HG03196 (cell line): Measurements from ENCODE around the gene SCAMP3.
A peak's percentile ranks its signal among the peaks of the same experiment; 100 is the strongest.
"Not testable (repeated sequence)": the region's sequence is repeated elsewhere in the genome, so short reads cannot be mapped to it uniquely, and the experiment has no call there.

ENCODE experiments used
- ATAC-seq: cut with Tn5 transposase; IDR thresholded peaks from one replicate; pipeline ENCODE4 v1.9.1; 2021; ENCODE audit not compliant: unreplicated experiment

SCAMP3 gene

DNA sequence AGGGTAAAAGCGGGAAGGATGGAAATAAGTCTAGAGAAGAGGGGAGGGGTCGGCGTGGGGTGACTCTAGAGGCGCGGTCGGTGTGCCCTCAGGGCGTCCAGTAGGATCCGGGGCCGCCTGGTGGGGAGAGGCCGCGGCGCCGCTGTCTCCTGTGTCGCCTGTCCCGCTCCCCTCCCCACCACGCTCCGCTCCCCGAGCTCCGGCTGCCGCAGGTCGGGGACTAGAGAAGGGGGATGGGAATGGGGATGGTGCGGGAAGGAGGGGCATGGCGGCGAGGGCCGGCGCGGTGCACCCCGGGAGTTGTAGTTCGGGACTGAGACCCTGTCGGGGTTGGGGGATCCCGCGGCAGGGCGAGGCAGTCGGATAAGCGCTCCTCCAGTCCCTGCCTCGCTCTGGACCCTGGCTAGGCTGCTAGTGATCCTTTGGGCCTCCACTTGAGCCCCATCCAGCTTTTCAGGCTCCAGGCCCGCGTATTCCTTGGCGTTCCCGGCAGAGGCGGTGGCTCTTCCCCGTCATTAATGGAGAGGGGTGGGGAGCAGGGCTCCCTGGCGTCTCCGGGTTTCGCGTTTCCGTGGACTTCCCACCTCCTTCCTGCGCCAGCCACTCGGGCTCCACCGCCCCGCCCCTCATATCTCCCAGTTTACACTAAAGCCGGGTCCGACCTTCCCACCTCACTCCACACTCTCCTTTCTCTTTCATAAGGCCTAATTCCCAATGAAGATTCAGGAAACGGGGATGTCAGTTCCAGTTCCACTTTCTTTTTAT lies 6.7 kb downstream of the SCAMP3 start, which contains the start of gene ENTREP3:
TSS of gene ENTREP3 (minus strand) at position 241 of the 765 bp plus-strand sequence. CDS start 606 bp downstream, outside the sequence.
- ATAC-seq = peak; percentile 46

- no peak for ATAC-seq
Observed at GRCh38 chr1:155254714-155255242, 7.4 kb downstream of the SCAMP3 start.

DNA sequence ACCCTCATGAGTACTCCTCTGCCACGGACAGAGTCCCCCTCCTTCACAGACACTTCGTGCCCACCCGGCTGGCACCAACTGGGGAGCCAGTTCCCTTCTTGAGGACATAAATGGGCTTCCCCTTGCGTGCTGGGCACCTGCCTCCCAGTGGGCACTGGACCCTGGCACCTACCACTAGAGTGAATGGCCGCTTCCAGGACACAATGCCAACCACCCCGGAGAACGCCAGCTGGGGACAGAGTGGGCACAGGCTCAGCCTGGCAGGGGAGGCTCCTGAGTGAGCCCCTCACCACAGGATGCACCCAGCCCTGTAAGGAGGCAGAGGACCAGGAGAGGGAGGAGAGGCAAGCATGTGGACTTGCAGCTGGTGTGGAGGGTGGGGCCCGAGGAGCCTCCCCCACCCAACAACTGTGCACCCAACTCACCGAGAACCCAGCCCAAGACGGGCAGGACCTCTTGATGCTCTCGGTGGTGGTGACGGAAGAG lies 7.9 kb downstream of the SCAMP3 start:
- ATAC-seq = no peak

- no peak for ATAC-seq
Observed at GRCh38 chr1:155253797-155254196, 8.4 kb downstream of the SCAMP3 start.

GRCh38 chr1:155253208-155253607 lies 9.0 kb downstream of the SCAMP3 start:
- ATAC-seq = no peak

DNA sequence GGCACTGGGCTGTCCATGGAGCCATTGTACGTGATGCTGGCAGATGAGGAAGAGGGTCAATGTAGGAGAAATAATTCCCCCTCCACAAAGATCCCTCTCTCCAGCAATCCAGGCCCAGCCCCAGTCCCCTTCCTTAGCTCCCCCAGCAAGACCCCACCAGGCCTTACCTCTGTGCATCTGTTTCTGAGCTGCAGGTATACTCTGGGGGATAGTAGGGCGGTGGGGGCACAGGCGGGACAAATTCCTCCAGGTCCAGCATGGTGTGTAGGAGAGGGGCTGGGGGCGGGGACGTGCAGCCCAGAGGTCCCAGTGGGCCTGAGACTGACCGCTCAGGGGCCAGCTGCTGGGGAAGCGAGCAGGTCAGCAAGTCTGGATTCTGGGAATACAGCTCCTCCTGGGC lies 10.6 kb downstream of the SCAMP3 start:
- ATAC-seq = no peak

- ATAC-seq = peak; percentile 72
Observed at GRCh38 chr1:155250633-155251449, 11.3 kb downstream of the SCAMP3 start.

DNA sequence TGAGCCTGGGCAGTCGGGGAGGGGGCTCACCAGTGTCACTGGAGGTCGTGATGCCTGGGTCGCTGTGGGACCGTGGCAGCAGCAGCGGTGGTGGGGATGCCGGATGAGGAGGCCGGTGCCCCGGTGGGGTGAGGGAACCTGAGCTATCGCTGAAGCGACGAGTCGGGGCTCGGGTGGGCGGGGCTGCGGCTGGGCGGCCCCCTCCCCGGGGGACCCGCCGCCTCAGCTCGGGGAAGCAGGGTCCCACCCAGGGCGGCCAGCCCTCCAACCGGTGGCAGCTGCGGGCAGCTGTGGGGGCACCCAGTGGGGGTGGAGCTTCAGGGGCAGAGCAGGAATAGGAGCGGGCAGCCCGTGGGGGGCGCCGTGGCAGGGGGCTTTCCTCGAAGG lies 11.9 kb downstream of the SCAMP3 start:
- ATAC-seq = peak; percentile 2

DNA sequence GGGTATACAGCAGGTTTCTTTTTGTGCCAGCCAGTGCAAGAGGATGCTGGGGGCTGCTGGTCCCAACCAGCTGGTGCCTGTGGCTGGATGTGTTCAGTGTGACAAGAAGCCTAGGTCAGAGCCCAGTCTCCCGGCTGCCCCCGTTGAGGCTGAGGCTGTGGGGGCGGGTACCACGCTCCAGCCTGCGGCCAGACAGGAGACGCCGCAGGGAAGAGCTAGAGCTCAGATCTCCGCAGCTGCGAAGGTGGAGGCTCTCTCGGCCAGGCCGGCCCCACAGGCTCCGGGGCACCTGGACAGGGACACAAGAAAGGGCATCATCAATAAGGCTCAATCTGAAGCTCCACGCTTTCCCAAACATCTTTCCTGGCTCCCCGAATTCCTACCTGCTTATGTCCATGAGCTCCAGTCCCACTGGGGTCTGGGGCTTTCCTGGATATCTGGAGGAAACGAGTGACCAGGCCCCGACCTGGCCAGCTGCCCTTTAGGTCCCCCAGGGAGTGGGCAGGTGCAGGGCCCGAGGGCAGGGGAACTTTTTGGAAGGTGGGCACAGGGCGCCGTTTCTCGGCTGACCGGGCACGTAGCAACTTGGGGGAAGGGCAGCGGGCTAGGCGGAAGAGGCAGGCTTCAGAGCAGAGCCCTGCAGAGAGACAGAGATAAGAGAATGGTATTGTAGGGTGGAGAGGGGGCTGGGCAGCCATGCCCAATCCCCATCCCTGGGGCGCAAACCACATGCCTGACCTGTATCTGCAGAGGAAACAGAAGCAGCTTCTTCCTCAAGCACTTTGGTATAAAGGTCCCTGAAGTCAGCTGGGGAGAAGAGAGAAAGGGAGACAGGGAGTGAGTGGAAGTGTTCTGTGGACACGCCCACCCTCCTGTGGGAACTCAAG lies 14.2 kb downstream of the SCAMP3 start:
- no peak for ATAC-seq

- not testable (repeated sequence) for ATAC-seq
Observed at GRCh38 chr1:155246796-155247195, 15.4 kb downstream of the SCAMP3 start.

GRCh38 chr1:155245163-155245524 lies 17.0 kb downstream of the SCAMP3 start:
- ATAC-seq = no peak

DNA sequence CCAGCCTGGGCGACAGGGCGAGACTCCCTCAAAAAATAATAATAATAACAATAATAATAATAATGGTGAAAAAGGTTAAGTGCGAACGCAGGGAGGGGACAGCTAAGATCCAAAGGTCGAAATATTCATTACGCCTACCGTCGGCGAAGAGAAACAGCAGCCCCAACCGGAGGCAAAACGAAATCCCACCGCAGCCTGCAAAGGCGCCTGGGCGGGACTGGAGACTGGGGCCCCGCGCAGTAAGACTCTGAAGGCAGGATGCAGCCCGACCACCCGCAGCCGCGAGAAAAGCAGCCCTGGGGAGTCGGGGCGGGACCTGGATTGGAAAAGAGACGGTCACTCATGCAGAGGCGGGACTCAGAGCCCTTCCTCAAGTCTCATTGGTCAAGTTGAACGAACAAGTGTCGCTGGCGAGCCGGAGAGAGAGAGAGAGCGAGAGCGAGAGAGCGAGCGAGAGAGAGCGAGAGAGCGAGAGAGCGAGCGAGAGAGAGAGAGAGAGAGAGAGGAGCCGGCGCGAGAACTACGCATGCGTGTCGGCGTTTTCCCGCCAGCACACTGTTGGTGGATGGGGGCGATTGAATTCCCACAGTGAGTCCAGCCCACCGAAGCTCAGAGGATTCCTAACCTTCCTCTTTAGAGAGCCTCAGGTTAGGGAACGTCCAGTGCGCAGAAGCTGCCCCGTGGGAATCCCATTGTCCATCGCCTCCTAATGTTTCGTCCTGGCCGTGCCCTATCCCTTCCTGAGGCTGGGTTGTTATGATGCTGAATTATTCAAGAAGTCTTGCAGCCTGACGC lies 17.6 kb downstream of the SCAMP3 start:
- peak; percentile 84 for ATAC-seq

DNA sequence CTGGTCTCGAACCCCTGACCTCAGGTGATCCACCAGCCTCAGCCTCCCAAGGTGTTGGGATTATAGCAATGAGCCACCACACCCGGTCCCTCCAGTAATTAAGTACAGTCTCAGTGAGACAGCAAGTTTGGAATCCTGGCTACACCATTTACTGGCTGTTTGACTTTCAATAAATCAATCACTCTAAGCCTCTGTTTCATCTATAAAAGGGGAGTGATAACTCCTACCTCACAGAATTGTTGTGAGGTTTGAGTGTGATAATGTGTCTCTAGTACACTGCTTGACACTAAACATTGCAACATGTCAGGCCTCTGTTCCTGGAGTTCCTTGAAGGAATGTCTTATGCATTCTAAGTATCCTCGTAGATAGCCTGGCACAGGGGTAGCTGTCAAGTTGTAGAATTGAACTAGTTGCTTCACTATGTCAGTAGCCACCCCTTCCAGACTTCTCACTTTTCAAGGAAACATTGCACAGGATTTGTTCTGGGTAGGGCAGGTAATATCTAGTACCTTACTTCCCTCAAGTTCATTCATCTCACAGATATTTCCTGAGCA lies 19.3 kb downstream of the SCAMP3 start:
- no peak for ATAC-seq

DNA sequence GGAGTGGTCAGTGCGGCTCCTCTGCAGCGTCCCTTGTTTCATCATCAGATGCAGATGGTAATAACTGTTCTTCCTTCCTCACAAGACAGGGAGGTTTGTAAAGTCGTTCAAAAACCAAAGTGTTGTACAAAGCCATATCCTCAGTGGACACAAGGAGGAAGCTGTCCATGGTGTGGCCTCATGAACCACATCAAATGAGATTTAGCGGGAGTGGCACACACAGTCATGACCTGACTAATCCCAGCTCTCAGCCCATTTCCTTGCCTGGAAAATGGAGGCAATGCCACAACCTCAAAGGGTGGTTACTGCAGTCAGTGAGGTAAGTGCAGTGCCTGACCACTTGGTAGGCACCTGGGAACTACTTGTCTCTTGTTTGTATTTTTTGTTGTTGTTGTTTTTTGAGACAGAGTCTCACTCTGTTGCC lies 20.3 kb downstream of the SCAMP3 start:
- no peak for ATAC-seq

- no peak for ATAC-seq
Observed at GRCh38 chr1:155241069-155241679, 21.0 kb downstream of the SCAMP3 start.

DNA sequence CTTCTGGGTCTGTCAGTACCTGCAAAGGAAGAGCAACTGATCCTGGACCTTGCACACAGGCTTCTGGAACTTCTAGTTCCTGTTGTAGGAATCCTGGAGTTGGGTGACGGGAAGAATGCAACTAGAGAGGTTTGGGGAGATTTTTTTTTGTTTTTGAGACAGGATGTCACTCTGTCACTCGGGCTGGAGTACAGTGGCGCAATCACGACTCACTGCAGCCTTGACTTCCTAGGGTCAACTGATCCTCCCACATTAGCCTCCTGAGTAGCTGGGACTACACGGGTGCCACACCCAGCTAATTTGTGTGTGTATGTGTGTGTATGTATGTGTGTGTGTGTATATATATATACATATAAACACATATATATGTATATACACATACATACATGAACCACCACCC lies 25.7 kb downstream of the SCAMP3 start:
- ATAC-seq = no peak

DNA sequence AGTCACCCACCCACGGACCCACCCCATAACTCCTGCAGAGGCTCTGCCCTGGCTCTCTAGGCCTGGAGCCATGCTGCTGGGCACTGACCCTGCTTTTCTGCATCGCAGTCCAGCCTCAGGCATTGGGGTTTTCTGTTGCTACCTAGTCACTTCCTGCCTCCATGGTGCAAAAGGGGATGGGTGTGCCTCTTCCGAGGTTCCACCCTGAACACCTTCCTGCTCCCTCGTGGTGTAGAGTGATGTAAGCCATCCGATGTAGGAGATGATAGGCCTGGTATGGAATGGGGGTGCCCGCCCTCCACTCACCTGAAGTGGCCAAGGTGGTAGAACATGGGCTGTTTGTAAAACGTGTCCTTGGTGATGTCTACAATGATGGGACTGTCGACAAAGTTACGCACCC lies 26.8 kb downstream of the SCAMP3 start:
- ATAC-seq = not testable (repeated sequence)

DNA sequence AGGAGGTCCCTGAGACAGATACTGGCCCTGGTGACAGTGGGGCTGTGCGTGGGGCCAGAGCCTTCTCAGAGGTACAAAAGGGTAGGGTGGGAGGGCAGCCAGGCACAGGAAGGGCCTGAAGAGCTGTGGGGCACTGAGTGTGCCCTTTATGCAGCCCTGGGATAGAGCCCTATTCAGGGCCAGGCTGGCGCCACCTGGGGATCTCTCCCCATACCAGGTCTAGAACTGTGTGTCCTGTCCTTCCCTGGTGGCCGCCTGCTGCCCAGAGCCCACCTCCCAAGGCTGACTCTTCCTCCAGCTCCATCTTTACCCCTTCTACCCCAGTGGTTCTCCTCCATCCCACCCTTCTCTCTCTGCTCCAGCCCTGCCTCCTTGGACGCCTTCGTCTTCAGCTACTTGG lies 28.7 kb downstream of the SCAMP3 start:
- ATAC-seq = not testable (repeated sequence)
